Gastroesophageal sphincter (tissue), 3 donors: ENCODE measurements around the gene RAB6B.

Experiments
- CTCF ChIP-seq, 4 experiments: fragments of 200-600 bp in 2 of 4; fragments of 450-650 bp in 2 of 4; sonication (generic) in 1 of 4; IDR thresholded peaks; one replicate each; pipeline ENCODE4 v1.5.1; 2017 to 2019; ENCODE audit warnings: antibody characterized with exemption in 4 of 4, mild to moderate bottlenecking in 2 of 4, moderate library complexity in 2 of 4
- POLR2A ChIP-seq, 2 donors: fragments of 450-650 bp; IDR thresholded peaks; one replicate each; pipeline ENCODE4 v1.6.1; 2017; ENCODE audit warnings: antibody characterized with exemption in 2 of 2, mild to moderate bottlenecking in 2 of 2, moderate library complexity in 1 of 2
- POLR2AphosphoS5 ChIP-seq: sonication (generic); formaldehyde crosslinking; IDR thresholded peaks from one replicate; pipeline ENCODE4 v1.6.1; 2017; ENCODE audit warnings: antibody characterized with exemption

GRCh38 chr3:133884887-133885711 lies 10.6 kb downstream of the RAB6B start:
- TF ChIP-seq CTCF (IDR thresholded peaks at IDR 0.05) (no peak), POLR2A (IDR thresholded peaks at IDR 0.05) (no peak), POLR2AphosphoS5 (no peak)
